HuH-7.5 (cell line): ENCODE measurements around the gene AP3B1.

ENCODE experiments used
- DNase-seq: peaks from one replicate; pipeline ENCODE4 v3.0.0; 2011; ENCODE audit warnings: low spot score

Gene AP3B1

DNA sequence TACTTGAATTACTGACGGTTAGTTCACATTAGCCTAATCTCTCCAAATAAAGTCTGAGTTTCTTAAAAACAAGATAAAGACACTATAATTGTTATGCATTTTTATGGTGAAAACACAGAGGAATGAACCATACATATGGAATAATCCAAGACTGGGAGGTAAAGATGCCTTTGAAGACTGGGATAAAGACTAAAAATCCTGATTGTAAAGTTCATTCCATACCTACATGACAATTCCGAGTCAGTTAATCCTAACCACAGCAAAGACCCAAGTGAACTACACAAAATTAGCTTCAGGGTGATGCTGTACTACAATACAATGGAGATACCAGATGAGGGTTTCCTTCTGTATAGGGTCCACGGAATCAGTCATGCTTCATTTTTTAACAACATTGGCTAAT is 6.3 kb downstream of the AP3B1 start:
- DNase-seq, result no peak

DNA sequence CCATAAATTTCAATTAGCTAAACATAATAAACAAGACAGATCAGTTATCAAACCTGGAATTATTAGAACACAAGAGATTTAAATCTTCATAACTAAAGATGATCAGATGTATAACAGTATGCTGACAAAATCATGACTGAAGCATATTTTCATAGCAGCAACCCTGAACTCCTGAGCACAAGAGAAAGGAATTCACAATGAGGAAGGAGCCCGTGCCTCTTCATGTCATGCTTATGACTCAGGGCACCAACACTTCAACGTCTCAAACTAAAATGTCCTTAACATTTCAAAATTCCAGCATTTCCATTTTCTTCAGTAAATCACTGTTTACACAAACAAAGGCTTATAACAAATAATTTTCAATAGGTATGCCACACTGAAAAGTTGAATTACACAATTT is 6.7 kb downstream of the AP3B1 start:
- DNase-seq, result no peak

DNA sequence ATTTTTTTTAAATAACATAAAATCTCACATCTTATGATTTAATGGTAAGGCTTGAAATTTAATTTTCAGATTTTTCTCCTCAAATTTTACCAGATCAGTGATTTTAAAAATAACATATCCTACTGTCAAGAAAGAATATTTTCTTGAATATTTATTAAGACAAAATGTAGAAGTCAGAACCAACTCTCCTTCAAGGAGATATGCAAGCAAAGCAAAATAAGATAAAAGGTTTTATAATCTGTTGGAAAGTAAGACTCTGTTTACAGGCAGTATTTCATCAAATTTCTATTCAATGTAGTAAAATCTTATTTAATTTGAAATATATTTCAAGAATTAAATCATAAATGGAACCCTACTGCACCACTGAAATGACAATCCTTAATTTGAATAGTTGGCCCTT is 7.3 kb downstream of the AP3B1 start:
- DNase-seq, result no peak

DNA sequence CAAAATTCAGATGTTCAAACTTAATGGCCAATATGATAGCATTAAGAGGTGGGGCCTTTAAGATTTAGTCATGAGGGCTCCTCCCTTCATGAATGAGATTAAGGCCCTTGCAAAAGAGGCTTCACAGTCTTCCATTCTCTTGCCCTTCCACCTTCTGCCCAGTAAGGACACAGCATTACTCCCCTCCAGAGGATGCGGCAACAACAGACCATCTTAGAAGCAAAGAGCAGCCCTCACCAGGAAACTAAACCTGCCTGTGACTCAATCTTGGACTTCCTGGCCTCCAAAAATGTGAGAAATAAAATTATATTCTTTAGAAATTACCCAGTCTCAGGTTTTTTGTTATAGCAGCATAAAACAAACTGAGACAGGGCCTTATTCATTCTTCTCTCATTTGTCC is 8.2 kb downstream of the AP3B1 start:
- DNase-seq, result no peak

DNA sequence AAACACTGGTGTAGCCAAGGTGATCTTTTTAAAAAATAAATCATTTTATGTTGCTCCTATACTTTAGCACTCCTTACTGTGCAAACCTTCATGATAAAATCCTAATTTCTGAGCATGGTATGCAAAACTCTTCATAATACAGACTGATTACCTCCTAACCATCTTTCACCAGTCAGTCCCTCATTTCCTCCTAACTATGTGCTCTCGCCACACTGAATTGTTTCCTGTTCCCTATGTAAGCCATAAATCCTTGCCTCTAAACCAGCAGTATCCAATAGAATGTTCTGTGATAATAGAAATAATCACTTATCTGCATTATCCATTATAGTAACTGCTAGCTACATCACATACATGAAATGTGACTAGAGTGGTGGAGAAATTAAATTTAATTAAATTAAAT is 10.7 kb downstream of the AP3B1 start:
- DNase-seq, result no peak

DNA sequence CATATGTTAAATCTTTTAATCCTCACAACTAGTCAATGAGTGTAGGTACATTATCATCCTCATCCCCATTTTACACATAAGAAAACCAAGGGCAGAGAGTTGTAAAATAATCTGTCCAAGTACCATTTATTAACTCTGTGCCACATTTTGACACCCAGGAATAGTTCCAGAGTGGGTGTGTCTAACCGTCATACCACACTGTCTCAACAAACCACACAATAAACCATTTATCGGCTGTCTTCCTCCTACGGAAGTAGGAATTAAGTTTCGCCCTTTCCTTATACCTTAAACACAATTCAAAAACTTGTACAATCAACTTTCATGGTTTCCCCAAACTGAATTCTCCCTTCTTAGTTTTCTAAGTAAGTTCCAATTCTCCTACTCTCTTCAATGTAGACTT is 11.4 kb downstream of the AP3B1 start:
- DNase-seq, result no peak

DNA sequence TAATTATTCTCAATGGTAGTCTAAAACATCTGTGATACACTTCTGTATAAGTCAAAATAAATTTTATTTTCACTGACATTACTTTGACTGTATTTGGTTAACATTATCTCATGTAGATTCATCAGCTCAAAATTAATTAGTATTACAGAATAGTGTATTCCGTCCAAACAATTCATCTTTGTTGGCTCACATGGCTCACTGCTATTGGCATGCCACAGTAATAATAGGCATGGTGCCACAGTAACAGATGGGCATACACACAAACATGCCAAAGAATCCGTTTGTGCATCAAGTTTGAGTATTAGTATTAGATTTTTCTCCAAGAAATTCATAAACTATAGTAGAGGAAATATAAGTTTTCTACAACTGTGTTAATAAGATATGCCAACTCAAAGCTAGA is 14.2 kb downstream of the AP3B1 start:
- DNase-seq, result no peak

DNA sequence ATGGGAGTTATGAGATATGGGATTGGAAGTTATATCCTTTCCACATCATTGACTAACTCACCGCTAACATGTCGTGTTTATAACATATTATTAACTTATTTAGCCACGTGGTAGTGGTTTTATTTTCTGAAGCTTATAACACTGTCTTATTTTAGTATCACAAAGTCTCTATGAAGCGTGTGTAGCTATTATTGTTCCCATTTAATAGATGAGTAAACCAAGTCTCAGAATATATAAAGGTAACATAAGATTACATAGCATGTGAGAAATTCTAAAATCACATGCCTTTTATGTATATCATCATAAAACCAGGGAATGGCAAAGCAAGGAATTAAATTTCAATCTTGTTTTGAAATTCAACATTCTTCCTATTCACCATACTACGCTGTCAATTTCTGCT is 15.3 kb downstream of the AP3B1 start:
- DNase-seq, result no peak

DNA sequence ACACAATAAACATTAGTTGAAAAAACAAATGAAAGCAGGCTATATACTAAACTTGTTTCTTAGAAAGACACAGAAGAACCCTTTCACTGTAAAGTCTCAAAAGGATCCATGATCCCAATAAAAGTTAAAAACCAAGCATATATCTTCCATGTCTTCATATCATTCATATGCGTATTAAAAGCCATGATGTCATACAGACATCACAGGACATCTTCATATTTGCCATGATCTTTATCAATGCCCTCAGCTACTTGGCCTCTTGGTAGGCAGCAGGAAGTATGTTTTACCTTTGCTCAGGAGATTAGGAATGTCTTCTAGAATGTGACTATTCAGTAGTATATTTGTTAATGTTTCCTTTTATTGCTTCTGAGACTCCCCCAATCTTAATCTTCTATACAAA is 16.8 kb downstream of the AP3B1 start:
- no peak for DNase-seq

DNA sequence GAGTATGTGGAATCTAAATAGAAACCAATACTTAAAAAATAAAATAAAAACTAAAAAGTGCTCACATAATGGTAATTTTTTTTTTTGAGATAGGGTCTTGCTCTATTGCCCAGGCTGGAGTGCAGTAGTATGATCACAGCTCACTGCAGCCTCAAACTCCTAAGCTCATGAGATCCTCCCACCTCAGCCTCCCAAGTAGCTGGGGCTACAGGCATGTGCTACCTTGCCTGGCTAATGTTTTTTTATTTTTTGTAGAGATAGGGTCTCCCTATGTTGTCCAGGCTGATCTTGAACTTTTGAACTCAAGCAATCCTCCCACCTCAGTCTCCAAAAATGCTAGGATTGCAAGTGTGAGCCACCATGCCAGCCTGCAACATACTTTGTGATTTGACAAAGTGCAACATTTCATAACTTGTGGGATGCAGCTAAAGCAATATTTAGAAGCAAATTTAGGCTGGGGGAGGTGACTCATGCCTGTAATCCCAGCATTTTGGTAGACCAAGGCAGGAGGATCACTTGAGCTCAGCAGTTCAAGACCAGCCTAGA is 18.4 kb downstream of the AP3B1 start:
- DNase-seq, result no peak

DNA sequence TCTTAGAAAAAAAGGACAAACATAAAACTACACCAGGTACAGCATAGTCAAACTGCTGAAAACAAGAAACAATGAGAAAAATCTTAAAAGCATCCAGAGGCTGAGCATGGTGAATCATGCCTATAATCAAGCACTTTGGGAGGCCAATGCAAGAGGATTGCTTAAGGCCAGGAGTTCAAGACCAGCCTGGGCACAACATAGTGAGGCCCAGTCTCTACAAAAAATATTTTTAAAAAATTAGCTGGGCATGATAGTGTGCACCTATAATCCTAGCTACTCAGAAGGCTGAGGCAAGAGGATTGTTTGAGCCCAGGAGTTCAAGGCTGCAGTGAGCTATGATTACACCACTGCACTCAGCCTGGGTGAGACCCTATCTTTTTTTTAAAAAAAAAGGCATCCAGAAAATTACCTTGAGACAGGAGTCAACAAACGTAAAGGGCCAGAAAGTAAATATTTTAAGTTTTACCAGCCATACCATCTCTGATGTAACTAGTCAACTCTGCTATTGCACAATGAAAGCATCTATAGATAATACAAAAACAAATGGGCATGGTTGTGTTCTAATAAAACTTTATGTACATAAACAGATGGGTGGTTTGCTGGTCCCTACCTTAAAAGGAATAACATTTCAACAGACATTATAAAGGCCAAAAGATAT is 19.8 kb downstream of the AP3B1 start:
- no peak for DNase-seq

DNA sequence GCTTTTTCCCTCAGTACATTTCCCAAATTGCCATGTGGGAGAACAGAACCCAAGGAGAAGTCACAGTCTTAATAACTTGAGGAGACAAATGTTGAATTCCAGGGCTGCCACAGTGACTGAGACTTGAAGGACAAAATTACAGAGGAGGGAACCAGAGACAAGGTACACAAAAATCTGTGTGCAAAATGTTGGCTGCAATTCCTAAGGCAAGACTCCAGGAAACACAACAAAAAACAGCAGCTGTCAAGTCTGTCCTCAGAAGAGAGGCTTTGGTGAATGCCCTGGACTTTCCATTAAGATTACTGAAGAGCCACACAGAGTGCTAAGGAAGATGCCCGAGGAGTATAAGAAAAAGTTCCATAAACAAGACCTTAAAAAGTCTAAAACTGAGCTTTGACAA is 21.1 kb downstream of the AP3B1 start:
- DNase-seq, result no peak

DNA sequence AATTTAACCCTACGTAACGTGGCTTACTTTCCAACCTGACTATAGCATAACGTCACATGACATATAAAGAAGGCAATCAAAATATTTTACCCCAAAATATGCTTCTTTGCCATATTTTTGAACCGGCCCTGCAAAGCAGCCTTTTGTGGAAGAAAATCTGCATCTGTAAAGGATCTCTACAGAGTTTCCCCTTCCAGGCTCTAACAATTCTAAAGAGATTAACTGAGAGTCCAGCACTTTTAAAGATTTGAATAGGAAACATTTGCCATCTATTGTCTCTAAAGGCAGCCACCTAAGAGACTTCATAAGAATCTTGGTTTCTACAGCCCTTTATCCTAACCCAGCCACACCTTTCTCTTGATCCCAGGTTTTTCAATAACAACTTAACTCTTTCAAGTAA is 22.7 kb downstream of the AP3B1 start:
- no peak for DNase-seq

DNA sequence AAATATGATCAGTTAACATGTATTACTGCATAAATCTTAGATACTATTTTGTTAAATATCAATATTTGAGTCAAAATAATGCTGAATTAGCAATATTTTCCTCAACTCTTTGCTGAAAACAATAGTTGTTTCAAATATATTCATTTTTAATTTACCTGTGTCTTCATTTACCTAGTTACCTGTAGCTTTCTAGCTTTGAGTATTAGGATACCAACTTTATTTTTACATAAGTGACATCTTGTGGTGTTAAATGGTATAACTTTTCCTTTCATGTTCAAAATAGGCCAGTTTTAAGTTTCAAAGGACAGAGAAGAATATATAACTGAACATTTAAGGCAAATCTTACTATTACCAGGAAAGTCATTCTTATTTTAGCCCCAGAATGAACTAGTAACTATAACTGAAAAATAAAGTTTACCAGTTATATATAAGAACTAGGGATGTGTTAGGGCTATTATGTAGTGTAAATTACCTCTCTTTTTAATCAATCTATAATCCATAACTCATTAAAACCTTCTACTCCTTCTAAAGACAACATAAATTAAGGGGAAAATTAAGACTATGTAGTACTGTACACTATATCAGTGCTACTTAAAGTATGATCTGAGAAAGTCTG is 25.3 kb downstream of the AP3B1 start:
- no peak for DNase-seq

DNA sequence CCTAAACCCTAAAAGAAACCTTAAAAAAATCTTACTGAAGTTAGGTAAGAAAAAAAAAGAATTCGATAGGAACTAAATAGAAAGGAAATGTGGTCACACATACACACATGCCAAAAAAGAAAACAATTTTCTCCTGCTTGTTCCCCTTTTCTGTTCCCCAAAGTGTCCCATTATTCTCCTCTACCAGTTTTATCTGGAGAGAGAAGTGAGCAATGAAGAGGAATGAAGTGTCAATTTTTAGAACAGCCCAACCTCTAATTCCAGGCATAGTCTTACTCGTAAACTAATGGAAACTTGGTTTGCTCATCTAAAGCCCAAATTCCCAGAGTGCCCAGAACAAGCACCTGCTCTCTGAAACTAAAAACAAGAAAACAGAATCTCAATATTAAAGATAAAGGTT is 26.1 kb downstream of the AP3B1 start:
- no peak for DNase-seq

DNA sequence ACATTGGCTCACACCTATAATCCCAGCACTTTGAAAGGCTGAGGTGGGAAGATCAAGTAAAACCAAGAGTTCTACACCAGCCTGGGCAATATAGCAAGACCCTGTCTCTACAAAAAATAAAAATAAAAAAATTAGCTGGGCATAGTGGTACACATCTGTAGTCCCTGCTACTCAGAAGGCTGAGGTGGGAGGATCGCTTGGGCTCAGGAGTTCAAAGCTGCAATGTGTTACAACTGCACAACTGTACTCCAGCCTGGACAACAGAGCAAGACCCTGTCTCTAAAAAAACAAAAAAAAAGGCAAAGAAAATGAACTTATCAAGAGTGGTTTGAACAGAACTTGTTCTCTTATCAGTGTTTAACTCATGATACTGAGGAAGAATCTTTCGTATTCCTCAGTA is 29.3 kb downstream of the AP3B1 start:
- no peak for DNase-seq

DNA sequence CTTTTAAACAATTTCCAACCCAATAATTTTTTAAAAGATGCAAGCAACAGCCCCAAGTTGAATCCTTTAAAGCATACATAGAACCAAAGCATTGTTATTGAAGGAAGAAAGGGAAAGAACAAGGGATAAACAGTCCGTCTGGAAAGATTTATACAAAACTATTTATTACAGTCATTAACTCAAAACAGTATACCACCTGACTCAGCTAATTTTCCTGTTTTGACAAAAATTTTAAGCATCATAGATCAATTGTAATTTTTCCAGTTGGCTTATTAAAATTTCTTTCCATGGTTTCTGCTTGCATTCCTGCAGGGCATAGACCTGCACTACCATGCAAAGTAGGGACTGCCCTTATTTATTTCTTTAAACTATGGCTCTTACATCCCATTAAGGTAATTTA is 29.9 kb downstream of the AP3B1 start:
- no peak for DNase-seq

DNA sequence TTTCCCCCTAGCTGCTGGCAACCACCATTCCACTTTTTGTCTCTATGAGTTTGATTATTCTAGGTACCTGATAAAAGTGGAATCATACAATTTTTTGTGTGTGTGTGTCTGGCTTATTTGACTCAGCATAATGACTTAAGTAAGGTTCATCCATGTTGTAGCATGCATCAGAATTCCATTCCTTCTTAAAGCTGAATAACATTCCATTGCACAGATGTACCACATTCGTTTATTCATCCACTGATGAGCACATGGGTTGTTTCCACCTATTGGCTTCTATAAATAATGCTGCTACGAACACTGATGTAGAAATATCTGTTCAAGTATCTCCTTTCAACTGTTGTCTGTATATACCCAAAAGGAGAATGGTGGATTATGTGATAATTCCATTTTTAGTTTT is 33.7 kb downstream of the AP3B1 start:
- no peak for DNase-seq

DNA sequence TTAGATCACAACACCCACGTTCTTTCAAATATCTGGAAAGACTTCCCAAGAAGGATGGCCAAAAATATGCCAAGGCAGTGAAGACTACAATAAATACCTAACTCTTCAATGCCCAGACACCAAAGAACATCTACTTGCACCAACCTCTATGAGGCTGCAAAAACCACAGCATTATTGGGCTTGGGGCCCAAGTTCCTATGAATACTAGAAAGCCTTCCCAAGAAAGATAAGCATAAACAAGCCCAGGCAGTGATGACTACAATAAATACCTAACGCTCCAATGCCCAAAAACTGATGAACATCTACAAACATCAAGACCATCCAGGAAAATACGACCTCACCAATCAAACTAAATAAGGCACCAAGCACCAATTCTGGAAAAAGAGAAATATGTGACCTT is 41.3 kb downstream of the AP3B1 start:
- no peak for DNase-seq

DNA sequence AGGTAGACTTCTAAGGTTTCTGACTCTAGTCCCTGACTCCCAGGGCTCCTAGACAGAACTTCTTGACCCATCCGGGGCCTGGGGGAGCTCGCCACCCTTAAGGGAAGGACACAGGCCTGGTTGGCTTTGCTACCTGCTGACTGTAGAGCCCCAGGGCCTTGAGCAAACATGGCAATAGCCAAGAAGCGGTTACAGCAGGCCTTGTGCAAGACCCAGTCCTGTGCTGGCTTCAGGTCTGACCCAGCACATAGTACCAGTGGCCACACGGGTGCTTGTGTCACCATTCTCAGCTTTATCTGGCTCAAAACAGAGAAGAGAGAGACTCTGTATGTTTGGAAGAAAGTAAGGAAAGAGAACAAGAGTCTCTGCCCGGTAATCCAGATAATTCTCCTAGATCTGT is 41.8 kb downstream of the AP3B1 start:
- DNase-seq, result no peak

DNA sequence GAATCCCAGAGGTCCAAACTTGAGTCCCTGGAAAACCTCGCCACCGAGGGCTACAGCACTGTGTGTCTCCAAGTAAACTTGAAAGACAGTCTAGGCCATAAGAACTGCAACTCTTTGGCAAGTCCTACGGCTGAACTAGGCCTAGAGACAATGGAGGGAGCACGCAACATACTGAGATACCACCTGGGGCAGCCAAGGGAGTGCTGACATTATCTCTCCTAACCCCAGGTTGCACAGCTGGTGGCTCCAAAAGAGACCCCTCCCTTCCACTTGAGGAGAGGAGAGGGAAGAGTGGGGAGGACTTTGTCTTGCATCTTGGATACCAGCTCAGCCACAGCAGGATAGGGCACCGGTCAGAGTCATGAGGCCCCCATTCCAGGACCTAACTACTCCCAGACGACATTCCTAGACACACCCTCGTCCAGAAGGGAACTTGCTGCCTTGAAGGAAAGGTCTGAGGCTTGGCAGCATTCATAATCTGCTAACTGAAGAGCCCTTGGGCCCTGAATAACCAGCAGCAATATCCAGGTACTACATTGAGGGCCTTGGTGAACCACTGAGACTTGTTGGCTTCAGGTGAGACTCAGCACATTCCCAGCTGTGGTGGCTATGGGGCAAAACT is 42.7 kb downstream of the AP3B1 start:
- DNase-seq, result no peak

DNA sequence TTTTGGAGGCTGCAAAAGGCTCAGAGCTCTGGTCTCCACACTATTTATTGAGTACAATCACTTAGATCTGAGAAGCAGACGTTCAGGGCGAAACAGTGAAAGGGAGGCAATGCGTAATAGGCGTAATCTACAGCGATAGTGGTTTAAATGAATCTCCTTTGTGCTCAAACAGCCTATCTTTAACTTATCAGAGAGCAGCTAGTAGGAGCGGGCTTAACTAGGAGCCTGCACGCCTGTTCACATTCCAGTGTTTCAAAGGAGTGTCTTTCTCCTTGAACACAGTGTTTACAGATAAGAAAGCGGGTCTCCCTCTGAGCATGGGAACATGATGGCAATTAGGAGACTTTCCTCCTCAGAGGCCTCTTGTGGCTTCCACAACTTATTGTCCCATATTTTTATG is 49.4 kb downstream of the AP3B1 start:
- no peak for DNase-seq

DNA sequence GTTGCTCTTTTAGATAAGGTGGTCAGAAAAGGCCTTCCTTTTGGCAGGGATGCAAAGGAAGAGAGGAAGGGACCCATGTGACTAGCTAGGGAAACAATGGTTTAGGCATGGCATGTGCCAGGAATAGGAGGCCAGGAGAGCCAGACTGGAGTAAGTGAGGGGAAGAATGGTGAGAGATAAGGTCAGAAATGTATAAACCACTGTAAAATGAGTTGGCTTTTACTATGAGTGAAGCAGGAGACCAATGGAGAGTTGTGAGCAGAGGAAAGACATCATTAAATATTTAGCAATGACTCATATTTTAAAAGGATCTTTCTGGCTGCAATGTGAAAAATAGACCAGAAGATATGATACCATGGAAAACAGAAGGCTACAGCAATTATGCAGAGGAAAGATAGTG is 50.9 kb downstream of the AP3B1 start:
- no peak for DNase-seq

DNA sequence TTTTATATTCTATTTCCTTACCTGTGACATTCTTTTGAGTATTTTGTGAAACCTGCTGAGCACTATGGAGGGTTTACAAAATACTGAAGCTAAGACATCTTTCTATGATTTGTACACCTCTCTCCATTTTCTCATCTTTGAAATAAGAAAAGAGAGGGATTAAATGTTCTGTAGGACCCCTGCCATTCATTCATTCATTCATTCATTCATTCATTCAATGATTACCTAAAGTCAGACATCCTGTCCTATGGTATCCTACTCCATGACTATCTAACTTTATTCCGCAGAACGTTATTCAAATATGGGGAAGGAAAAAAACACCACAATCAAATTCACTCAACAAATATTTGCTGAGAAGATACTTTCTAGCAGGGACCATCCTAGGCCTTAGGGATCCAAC is 51.4 kb downstream of the AP3B1 start:
- no peak for DNase-seq
